HG03432 (cell line): ENCODE data around the gene B4GALNT1.
A peak's percentile ranks its signal among the peaks of the same experiment; 100 is the strongest.
"Not testable (repeated sequence)": the region's sequence is repeated elsewhere in the genome, so short reads cannot be mapped to it uniquely, and the experiment has no call there.

Experiments
- ATAC-seq: cut with Tn5 transposase; IDR thresholded peaks from one replicate; pipeline ENCODE4 v1.9.1; 2021; ENCODE audit warnings: mild to moderate bottlenecking, moderate library complexity; ENCODE audit not compliant: unreplicated experiment

Gene B4GALNT1

GRCh38 chr12:57621497-57622292 is 11.3 kb downstream of the B4GALNT1 start:
- ATAC-seq: peak; percentile 68

- peak; percentile 24 for ATAC-seq
Observed at GRCh38 chr12:57620936-57621496, 12.0 kb downstream of the B4GALNT1 start.

DNA sequence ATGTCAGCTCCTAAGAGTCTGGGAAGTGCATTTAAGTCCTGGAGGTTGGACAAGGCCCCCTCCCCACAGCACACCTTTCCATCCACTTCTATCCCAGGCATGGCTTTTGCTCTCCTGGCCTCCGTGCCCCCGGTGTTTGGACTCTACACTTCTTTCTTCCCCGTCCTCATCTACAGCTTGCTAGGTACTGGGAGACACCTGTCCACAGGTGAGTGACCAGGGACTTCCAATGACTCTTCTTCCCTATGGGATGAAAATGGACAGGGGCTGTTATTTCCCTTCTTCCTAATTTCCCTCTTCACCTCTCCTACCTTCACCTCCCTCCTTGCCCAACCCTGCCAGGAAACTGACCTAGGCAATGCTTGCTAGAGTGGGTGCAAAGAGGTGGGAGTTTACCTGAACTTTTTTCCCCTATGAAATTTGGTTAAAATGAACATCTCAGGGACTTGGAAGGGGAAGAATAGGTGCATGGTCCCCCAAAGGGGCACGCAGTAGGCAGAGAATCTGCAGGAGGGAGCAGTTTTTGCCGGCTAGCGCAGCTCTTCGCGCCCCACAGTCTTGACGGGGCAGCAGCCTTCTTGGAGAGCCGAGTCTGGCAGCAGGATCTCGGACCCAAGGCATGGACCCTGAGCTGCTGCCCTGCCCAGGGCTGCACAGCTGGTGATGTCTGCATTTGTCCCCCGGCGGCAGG is 12.6 kb downstream of the B4GALNT1 start:
- ATAC-seq: no peak

- no peak for ATAC-seq
Observed at GRCh38 chr12:57619434-57620244, 13.4 kb downstream of the B4GALNT1 start.

DNA sequence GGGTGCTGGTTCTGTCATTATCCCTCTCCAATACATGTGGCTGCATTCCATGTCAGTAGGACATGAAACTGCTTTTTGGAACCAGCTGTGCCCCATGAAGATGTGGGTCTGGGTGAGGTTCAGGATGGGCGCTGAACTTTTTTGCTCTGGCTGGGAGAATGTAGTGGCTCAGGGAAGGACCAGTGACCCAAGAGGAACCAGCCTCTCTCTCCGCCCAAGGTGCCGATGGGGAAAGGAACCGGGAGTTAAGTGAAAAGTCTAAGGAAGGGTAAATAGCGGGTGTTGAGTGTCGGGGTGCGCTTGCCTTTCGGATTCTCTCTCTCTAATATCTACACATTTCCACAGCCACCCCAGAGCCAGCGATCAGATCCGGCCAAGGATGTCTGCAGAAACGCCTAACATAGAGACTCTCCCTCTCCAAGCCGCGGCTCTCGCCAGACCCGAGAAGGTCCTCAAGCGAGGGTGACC is 14.0 kb downstream of the B4GALNT1 start:
- no peak for ATAC-seq

- ATAC-seq: not testable (repeated sequence)
Observed at GRCh38 chr12:57618431-57618830, 14.6 kb downstream of the B4GALNT1 start.

GRCh38 chr12:57617942-57618341 is 15.1 kb downstream of the B4GALNT1 start:
- no peak for ATAC-seq

DNA sequence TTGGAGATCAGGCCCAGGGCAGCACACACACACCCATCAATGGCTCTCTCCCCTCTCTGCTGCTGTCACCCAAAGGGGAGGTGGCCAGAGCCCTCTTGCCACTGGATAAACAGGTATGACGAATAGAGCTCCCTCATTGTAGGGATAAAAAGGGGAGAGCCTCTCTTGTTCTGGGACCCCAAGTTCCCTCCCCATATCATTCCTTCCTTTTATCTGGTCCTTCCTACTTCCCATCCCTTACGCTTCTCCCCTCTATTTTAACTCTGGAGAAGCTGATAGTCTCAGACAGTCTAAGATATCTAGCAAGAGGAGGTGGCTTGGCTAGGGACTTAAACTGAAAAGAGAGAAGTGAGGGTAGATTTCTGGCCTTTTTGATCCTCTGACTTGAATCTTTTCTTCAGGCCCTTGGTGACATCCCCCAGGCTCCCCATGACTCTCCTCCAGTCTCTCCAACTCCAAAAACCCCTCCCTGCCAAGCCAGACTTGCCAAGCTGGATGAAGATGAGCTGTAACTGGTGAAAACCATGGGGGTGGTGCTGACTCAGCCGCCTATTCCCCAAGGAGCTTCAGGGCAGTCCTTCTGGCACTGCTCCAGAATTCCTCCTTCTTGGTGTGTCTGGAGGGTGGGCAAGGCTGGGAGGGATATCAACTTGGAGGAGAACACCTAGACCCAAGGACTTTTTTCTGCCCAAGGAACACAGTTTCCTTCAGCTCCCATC is 16.5 kb downstream of the B4GALNT1 start:
- ATAC-seq: no peak

DNA sequence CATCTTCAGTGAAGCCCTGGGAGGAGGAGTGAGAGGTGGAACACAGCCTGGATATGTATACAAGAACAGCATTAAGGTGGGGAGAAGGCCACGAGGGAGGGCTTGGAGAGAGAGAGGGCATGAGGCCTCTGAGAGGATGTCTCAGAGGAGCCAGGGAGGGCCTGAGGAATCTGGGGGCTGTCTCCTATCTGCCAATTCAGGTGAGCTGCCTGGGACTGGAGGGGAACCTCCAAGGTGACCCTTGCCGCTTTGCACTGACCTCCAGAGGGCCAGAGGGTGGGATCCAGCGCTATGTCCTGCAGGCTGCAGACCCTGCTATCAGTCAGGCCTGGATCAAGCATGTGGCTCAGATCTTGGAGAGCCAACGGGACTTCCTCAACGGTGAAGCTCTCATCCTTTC is 17.4 kb downstream of the B4GALNT1 start:
- ATAC-seq: no peak

- ATAC-seq: no peak
Observed at GRCh38 chr12:57614948-57615500, 18.0 kb downstream of the B4GALNT1 start.

- peak; percentile 65 for ATAC-seq
Observed at GRCh38 chr12:57614178-57614947, 18.6 kb downstream of the B4GALNT1 start.

GRCh38 chr12:57613427-57614109 is 19.4 kb downstream of the B4GALNT1 start:
- no peak for ATAC-seq

- no peak for ATAC-seq
Observed at GRCh38 chr12:57612711-57613426, 20.1 kb downstream of the B4GALNT1 start.

DNA sequence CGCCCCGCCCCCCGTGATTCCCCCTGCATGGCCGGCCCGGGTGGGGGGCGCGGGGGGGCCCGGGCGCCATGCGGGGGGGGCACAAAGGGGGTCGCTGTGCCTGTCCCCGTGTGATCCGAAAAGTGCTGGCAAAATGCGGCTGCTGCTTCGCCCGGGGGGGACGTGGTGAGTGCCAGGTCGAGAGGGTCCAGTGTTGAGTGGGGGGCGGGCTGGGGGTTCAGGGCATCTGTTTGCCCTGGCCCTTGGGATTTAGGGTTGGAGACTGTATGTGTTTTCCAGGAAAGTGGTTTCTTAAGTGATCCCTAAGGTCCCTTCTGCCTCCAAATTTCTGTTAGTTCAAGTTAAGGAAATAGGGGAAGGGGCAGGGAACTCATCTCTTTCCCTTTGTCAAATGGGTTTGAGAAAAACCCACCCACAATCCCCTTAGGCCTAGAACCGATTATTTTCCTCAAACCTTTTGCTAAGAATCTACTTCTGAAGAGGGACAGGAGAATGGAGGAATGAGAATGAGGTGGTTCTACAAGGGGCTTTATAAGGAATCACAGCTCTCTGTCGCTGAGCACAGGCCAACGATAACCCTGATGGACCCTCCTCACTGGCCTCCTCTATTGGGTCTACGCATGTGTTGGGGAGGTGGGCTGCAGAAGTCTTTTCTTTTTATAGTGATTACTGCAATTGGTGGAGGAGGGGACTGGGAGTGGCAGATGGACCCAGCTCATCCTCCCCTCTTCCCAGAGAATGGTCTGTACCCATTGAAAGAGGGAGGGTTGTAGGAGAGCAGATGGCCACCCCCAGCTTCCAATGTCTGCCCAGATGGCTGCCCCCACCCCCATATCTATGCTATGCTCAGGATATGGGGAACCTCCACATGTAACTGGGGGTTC is 20.9 kb downstream of the B4GALNT1 start:
- ATAC-seq: no peak

GRCh38 chr12:57611108-57611826 is 21.7 kb downstream of the B4GALNT1 start, which contains the start of gene ARHGEF25:
Gene ARHGEF25, plus strand, starts transcription at chr12:57611435. Its CDS starts 460 bp downstream, at chr12:57611895.
- peak; percentile 61 for ATAC-seq

DNA sequence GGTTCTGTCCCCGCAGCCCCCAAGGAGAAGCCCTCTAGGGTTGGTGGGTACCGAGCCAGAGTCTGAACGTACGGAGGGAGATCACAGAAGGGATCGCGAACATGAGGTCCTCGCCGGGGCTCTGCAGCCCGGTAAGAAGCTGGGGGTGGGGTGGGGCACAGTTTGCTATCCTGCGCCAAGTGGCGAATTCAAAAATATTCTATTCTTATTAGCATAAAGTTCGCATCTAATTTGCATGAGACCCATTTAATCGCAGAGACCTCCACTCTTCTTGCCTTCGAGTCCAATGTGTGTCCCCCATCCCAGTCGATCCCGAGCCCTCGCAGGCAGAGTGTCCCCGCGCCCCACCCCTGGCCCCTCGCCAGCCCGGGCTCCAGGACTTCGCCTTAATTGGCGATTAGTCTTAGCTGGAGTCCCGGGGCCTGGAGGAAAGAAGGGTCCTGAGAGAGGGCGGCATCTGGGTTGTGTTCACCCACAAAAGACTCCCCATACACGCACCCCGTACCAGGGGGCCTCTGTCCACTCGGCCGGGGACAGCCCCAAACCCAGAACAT is 22.4 kb downstream of the B4GALNT1 start:
- no peak for ATAC-seq
